Measurements from ENCODE around the gene ATP2C2. TPM values are rescaled to one million over a fixed set of nuclear protein-coding genes. Genes with fewer than 3 reads are reported as not detected.

ATP2C2 gene
- total and polyA plus RNA-seq, 2 of the 8 experiments (the other 6 are each of a cell fraction or from before 2014, with no cell fraction given), result 1.2 to 2.8 TPM

DNA sequence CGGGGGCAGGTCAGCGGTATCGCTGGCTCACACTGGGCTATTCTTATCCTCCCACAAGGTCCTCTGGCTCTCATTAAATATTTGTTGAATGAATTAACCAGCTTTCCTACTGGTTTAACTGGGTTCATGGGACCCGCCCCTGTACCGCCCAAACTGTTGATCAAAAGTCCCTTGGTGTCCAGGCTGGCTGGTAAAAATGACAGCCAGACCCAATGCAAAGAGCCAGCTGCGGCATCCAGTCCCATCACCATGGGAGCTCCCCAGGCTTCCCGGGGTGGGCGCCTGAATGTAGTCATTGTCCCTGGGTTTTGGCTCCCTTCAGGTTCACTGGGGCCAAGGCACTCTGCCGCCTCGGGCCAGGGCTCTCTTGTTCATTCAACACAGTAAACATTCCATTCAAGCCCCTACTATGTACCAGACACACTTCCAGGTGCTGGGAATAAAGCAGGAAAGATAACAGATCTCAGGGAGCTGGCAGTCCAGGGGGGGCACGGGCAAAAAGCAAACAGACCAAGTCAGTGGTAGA, 11.7 kb upstream of the ATP2C2 start:
- H2BK5ac ChIP-seq (ENCODE audit: low read depth, low read length), result no peak overlapping the region
- no peaks in the 10 kb centered on the region for H3K79me2 ChIP-seq (ENCODE audit: control insufficient read depth in 1 of 2, insufficient read depth in 2 of 2, low read length in 2 of 2)
- CTCF ChIA-PET (ENCODE audit: partially characterized antibody), result interaction anchor here (1.5 kb wide), 1 partner anchor 10 kb away, joined by 3 read pairs; no protein-coding TSS in a partner anchor
- no peaks in the 10 kb centered on the region; a peak in 2 of 7 replicates for H3K4me1 ChIP-seq (replicated peaks in 1 of 4; ENCODE audit: control insufficient read depth in 3 of 4, insufficient read depth in 4 of 4, low read length in 3 of 4)
- no peak overlapping the region for H3K56ac ChIP-seq (replicated peaks; ENCODE audit: insufficient read length, low read depth, low read length)
- no peak overlapping the region for H2BK120ac ChIP-seq (replicated peaks; ENCODE audit: low read depth, low read length)
- H4K20me1 ChIP-seq (replicated peaks in 1 of 2; ENCODE audit: control insufficient read depth in 1 of 2, insufficient read depth in 2 of 2, low read length in 2 of 2), result no peaks in the 10 kb centered on the region
- no peaks in the 10 kb centered on the region for H3K27me3 ChIP-seq (replicated peaks in 1 of 4; ENCODE audit: control insufficient read depth in 3 of 4, extremely low read depth in 1 of 4, insufficient read depth in 3 of 4, low read length in 3 of 4)
- no peak for TF ChIP-seq NRF1 (IDR thresholded peaks at IDR 0.05; ENCODE audit: low read depth, low read length)
- TF ChIP-seq JUN (IDR thresholded peaks at IDR 0.05; ENCODE audit: low read depth, low read length), result no peak
- TF ChIP-seq BCL11A (IDR thresholded peaks at IDR 0.05; ENCODE audit: low read depth in 2 of 2, low read length in 2 of 2), result no peak
- no peak for TF ChIP-seq RBBP5 (IDR thresholded peaks at IDR 0.05; ENCODE audit: borderline replicate concordance, low read depth, low read length)
- TF ChIP-seq RAD21 (IDR thresholded peaks at IDR 0.05 in 1 of 2, conservative IDR thresholded peaks at IDR 0.05 in 1 of 2; ENCODE audit: low read depth in 2 of 2, low read length in 2 of 2), result no peak
- TF ChIP-seq USF2 (IDR thresholded peaks at IDR 0.05; ENCODE audit: low read length), result no peak
- TF ChIP-seq EZH2 (IDR thresholded peaks at IDR 0.05; ENCODE audit: low read depth, low read length, severe bottlenecking), result no peak
- TF ChIP-seq CTBP2 (IDR thresholded peaks at IDR 0.05; ENCODE audit: borderline replicate concordance, insufficient read depth, insufficient read length, low read length), result no peak
- TF ChIP-seq KDM1A (IDR thresholded peaks at IDR 0.05; ENCODE audit: borderline replicate concordance, low read length), result no peak
- TF ChIP-seq FOSL1 (IDR thresholded peaks at IDR 0.05; ENCODE audit: insufficient read depth, low read depth, low read length), result no peak
- TF ChIP-seq CEBPB (IDR thresholded peaks at IDR 0.05; ENCODE audit: low read depth, low read length), result no peak
- TF ChIP-seq SP4 (IDR thresholded peaks at IDR 0.05; ENCODE audit: low read length), result no peak
- POLR2A ChIA-PET (ENCODE audit: partially characterized antibody), result no interaction called here
- no peak overlapping the region for H3K14ac ChIP-seq (ENCODE audit: insufficient read length)
- no peaks in the 10 kb centered on the region for H3K79me1 ChIP-seq (ENCODE audit: low read depth, low read length)
- H2BK15ac ChIP-seq (ENCODE audit: low read length), result no peak overlapping the region
- FAIRE-seq (no peak), DNase-seq (ENCODE audit: low read depth in 1 of 2, low spot score in 2 of 2) (no peak)
- H3K9ac ChIP-seq (replicated peaks in 1 of 4; ENCODE audit: extremely low read depth in 1 of 4, low read depth in 3 of 4, low read length in 3 of 4), result no peak overlapping the region
- WGBS, 2 experiments (ENCODE audit: extremely low coverage in 1 of 2, insufficient coverage in 1 of 2, insufficient read length in 1 of 2, insufficient replicate concordance in 2 of 2, low coverage in 1 of 2, low lambda C conversion rate in 2 of 2, missing lambda C conversion rate in 1 of 2), result 81% methylated on average over 11 of the region's 11 CpGs; no CpG with 5 or more reads in 1 of the 2 experiments
- H4K8ac ChIP-seq (ENCODE audit: extremely low read depth, insufficient read depth, low read length), result no peak overlapping the region; the same call in 1 of the 2 replicates
- H3K4me2 ChIP-seq (ENCODE audit: insufficient read depth in 1 of 2, low read depth in 2 of 2, low read length in 2 of 2), result no peak overlapping the region
- no peak overlapping the region for H2AFZ ChIP-seq (ENCODE audit: low read length)
- H2BK20ac ChIP-seq (ENCODE audit: low read length), result no peak overlapping the region
- H4K5ac ChIP-seq (ENCODE audit: insufficient read length, low read depth, low read length), result no peak overlapping the region
- no peak overlapping the region for H3K4me3 ChIP-seq (ENCODE audit: extremely low read depth in 1 of 4, insufficient read depth in 2 of 4, low read depth in 3 of 4, low read length in 4 of 4)
- H4K91ac ChIP-seq (replicated peaks; ENCODE audit: insufficient read length, low read length), result no peak overlapping the region
- no peak overlapping the region for H2BK12ac ChIP-seq (ENCODE audit: low read depth, low read length)
- H3K23me2 ChIP-seq (ENCODE audit: low read depth, low read length), result peaks cover 5% of the 10 kb centered on the region; the same call in 1 of the 2 replicates
- H3K36me3 ChIP-seq (ENCODE audit: control insufficient read depth in 2 of 4, insufficient read depth in 4 of 4, low read length in 3 of 4), result no peaks in the 10 kb centered on the region
- H3K4ac ChIP-seq (replicated peaks; ENCODE audit: insufficient read length, low read depth, low read length), result no peak overlapping the region
- no peak overlapping the region for H3K23ac ChIP-seq (ENCODE audit: insufficient read length)
- H3K27ac ChIP-seq (ENCODE audit: low read depth, low read length), result no peak overlapping the region
- no peaks in the 10 kb centered on the region for H3K9me3 ChIP-seq (ENCODE audit: insufficient read depth in 2 of 2, low read depth in 1 of 2, low read length in 1 of 2)
- H2AK5ac ChIP-seq (ENCODE audit: low read depth, low read length), result no peak overlapping the region
- no peak overlapping the region for H3K18ac ChIP-seq (ENCODE audit: extremely low read depth, low read length)

All from H1 (cell line).